GM23248 (cell line): Measurements from ENCODE around the gene CASP7.

Source experiments
- EZH2 ChIP-seq: fragments of 200-600 bp; sonication (generic); IDR thresholded peaks from 2 replicates; pipeline ENCODE4 v1.6.1; 2018; ENCODE audit warnings: antibody characterized with exemption, mild to moderate bottlenecking; ENCODE audit not compliant: insufficient read depth, poor library complexity, severe bottlenecking
- EZH2phosphoT487 ChIP-seq: fragments of 200-600 bp; sonication (generic); IDR thresholded peaks from 2 replicates; pipeline ENCODE4 v1.6.1; 2018; ENCODE audit warnings: antibody characterized with exemption, moderate library complexity, mild to moderate bottlenecking, low read depth; ENCODE audit not compliant: insufficient read depth

DNA sequence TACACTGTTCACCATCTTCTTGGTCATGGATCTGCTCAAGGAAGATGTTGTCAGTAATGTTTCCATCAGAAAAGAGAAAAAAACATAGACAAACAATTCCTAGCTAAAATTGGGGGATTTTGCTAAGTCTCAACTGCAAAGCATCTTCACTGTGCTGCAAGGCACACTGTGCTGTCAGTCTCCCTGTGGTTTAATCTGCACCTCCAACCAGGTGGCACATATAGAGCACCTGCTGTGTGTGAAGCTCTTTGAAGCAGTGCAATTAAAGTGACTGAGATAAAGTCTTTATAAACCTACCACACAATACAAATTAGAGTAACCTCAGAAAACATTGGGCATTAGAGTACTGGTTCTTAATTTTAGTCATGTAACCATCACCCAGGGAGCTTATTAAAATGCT is 22.2 kb upstream of the CASP7 start:
- no peak for TF ChIP-seq EZH2
- no peak for TF ChIP-seq EZH2phosphoT487
